Sigmoid colon (tissue), 7 donors: ENCODE results near the gene ACP7. TPM values are rescaled to one million over a fixed set of nuclear protein-coding genes. Genes with fewer than 3 reads are reported as not detected.

ENCODE experiments used
- DNase-seq: peaks from one replicate; pipeline ENCODE4 v3.0.0-alpha.2; 2019
- H3K27ac ChIP-seq, 4 donors: fragments of 200-600 bp; sonication (generic); one replicate each; pipeline ENCODE4 v1.5.1; 2016 to 2019; ENCODE audit warnings: mild to moderate bottlenecking in 1 of 4
- H3K27me3 ChIP-seq, 3 donors: fragments of 200-600 bp; sonication (generic); one replicate each; pipeline ENCODE4 v1.5.1; 2019; ENCODE audit warnings: mild to moderate bottlenecking in 1 of 3
- H3K36me3 ChIP-seq, 4 donors: fragments of 200-600 bp; sonication (generic); one replicate each; pipeline ENCODE4 v1.5.1; 2016 to 2019
- H3K4me1 ChIP-seq, 4 donors: fragments of 200-600 bp; sonication (generic); one replicate each; pipeline ENCODE4 v1.5.1; 2017 to 2019
- H3K4me3 ChIP-seq, 4 donors: fragments of 200-600 bp; sonication (generic); one replicate each; pipeline ENCODE4 v1.5.1; 2017 to 2019; ENCODE audit warnings: mild to moderate bottlenecking in 2 of 4, moderate library complexity in 1 of 4
- H3K9me3 ChIP-seq, 4 donors: fragments of 200-600 bp in 3 of 4; sonication (generic) in 3 of 4; one replicate each; pipeline versions ENCODE4 v1.5.1 to v1.6.1; 2013 to 2019
- EP300 ChIP-seq, 4 donors: sonication (generic); formaldehyde crosslinking; IDR thresholded peaks; one replicate each; pipeline ENCODE4 v1.6.1; 2017; ENCODE audit warnings: antibody characterized with exemption in 4 of 4
- POLR2A ChIP-seq, 2 donors: fragments of 450-650 bp; IDR thresholded peaks; one replicate each; pipeline ENCODE4 v1.6.1; 2016; ENCODE audit warnings: antibody characterized with exemption in 2 of 2, mild to moderate bottlenecking in 2 of 2, moderate library complexity in 2 of 2
- POLR2AphosphoS5 ChIP-seq, 4 donors: sonication (generic); formaldehyde crosslinking; IDR thresholded peaks; one replicate each; pipeline ENCODE4 v1.6.1; 2017; ENCODE audit warnings: antibody characterized with exemption in 4 of 4
- WGBS, 2 donors: extraction: QIAGEN DNeasy Blood & Tissue Kit; methylation state at CpG; one replicate each; pipeline ENCODE4 v1.1.7; 2013; 5-methylcytosine and 5-hydroxymethylcytosine counted together
- intact Hi-C: fragments of 100-400 bp; cut with DNase I; formaldehyde crosslinking; loops from one replicate; pipeline ENCODE4 v1.15.1; 2023
- polyA plus RNA-seq, 3 donors: library from polyadenylated mRNA; stranded (reverse); fragments of 200-250 nt; gene quantifications; one replicate each; pipeline ENCODE4 v1.2.3, GENCODE V29; 2013
- total RNA-seq, 4 donors: library from RNA; depleted of rRNA; stranded (reverse); fragments of >200 nt; gene quantifications; one replicate each; pipeline ENCODE4 v1.1.0, GENCODE V29; 2016
- TF ChIP-seq, protein P1 (sequence below), 4 experiments: fragments of 450-650 bp in 3 of 4; fragments of 200-600 bp in 1 of 4; IDR thresholded peaks; one replicate each; pipeline ENCODE4 v1.5.1; 2016 to 2019; ENCODE audit warnings: antibody characterized with exemption in 4 of 4, mild to moderate bottlenecking in 3 of 4, moderate library complexity in 2 of 4
- donor health status: healthy with polysubstance abuse.
- donor health status: Bipolar disorder and iron deficiency.
- donor health status: healthy.

Gene ACP7
- total and polyA plus RNA-seq, 7 donors = not detected

DNA sequence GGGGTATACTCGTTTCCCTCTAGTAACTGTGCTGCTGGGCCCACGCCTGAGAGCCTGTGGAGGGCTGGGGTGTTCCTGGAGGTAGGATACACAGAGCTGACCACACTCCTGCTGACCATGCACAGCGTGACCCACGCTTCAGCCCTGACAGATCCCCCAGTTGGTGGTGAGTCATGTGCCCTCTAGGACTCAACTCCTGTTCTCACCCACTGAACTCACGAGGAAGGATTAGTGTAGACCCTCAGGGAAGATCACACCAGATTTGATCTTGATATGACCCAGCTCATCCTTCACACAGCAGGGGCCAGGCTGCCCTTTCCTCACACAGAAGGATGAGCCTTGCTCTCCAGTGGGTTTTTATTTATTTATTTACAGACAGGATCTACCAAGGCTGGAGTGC is 13.3 kb upstream of the ACP7 start:
- Histone ChIP-seq H3K27me3 (peaks cover 0 to 12% (median 0%) of the 10 kb centered on the region in 3 donors), H3K4me3 (no peak overlapping the region), H3K36me3 (no peaks in the 10 kb centered on the region), H3K9me3 (no peaks in the 10 kb centered on the region), H3K4me1 (no peaks in the 10 kb centered on the region), H3K27ac (no peak overlapping the region)
- WGBS, 2 donors = 85 to 90% methylated on average over 5 of the region's 5 CpGs
- intact Hi-C loops = no loop called here
- DNase-seq = no peak
- TF ChIP-seq POLR2AphosphoS5 (IDR thresholded peaks at IDR 0.05) = no peak
- TF ChIP-seq EP300 (IDR thresholded peaks at IDR 0.05) = no peak
- no peak for TF ChIP-seq POLR2A (IDR thresholded peaks at IDR 0.05)
- TF ChIP-seq, protein P1, sequence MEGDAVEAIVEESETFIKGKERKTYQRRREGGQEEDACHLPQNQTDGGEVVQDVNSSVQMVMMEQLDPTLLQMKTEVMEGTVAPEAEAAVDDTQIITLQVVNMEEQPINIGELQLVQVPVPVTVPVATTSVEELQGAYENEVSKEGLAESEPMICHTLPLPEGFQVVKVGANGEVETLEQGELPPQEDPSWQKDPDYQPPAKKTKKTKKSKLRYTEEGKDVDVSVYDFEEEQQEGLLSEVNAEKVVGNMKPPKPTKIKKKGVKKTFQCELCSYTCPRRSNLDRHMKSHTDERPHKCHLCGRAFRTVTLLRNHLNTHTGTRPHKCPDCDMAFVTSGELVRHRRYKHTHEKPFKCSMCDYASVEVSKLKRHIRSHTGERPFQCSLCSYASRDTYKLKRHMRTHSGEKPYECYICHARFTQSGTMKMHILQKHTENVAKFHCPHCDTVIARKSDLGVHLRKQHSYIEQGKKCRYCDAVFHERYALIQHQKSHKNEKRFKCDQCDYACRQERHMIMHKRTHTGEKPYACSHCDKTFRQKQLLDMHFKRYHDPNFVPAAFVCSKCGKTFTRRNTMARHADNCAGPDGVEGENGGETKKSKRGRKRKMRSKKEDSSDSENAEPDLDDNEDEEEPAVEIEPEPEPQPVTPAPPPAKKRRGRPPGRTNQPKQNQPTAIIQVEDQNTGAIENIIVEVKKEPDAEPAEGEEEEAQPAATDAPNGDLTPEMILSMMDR (IDR thresholded peaks at IDR 0.05) = no peak

DNA sequence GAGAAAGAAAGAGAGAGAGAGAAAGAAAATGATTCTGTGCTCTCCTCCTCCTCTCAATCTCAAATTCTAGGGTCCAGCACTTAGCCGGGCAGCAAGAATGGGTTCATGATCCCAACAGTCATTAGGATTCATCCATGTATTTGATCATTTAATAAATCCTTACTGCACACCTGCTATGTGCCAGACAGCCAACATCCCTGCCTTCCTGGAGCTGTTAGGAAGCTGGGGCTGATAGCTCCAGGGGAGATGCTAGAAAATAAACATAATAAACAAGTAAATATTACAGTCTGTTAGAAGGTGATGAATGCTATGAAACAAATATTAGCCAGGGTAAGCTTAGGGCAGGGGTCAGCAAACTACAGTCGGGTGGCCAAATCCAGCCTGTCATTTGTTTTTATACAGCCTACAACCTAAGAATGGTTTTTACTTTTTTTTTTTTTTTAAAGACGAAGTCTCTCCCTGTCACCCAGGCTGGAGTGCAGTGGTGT is 9.9 kb upstream of the ACP7 start:
- WGBS, 2 donors = 47 to 76% methylated on average over 3 of the region's 3 CpGs
- Histone ChIP-seq H3K4me3 (no peak overlapping the region), H3K27me3 (peaks cover 0 to 20% (median 7%) of the 10 kb centered on the region in 3 donors), H3K9me3 (no peaks in the 10 kb centered on the region), H3K27ac (no peak overlapping the region), H3K4me1 (no peaks in the 10 kb centered on the region), H3K36me3 (no peaks in the 10 kb centered on the region)
- DNase-seq = no peak
- no peak for TF ChIP-seq EP300 (IDR thresholded peaks at IDR 0.05)
- TF ChIP-seq, protein P1 (IDR thresholded peaks at IDR 0.05) = no peak
- no peak for TF ChIP-seq POLR2AphosphoS5 (IDR thresholded peaks at IDR 0.05)
- TF ChIP-seq POLR2A (IDR thresholded peaks at IDR 0.05) = no peak
- intact Hi-C loops = no loop called here

DNA sequence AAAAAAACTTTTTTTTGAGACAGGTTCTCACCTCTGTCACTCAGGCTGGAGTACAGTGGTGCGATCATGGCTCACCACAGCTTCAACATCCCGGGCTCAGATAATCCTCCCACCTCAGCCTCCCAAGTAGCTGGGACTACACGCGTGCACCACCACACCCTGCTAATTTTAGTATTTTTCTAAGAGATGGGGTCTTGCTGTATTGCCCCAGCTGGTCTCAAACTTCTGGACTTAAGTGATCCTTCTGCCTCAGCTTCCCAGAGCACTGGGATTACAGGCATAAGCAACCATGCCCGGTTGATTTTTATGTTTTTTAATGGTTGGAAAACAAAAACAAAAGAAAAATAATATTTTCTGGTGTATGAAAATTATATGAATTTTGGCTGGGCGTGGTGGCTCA is 9.2 kb upstream of the ACP7 start:
- 84 to 92% methylated on average over 6 of the region's 6 CpGs for WGBS, 2 donors
- peaks cover 0 to 15% (median 7%) of the 10 kb centered on the region in 3 donors for H3K27me3 ChIP-seq
- H3K27ac ChIP-seq = no peak overlapping the region
- H3K4me1 ChIP-seq = no peaks in the 10 kb centered on the region
- intact Hi-C loops = no loop called here
- DNase-seq = no peak
- H3K4me3 ChIP-seq = no peak overlapping the region
- TF ChIP-seq, protein P1 (IDR thresholded peaks at IDR 0.05) = no peak
- TF ChIP-seq POLR2A (IDR thresholded peaks at IDR 0.05) = no peak
- TF ChIP-seq EP300 (IDR thresholded peaks at IDR 0.05) = no peak
- no peak for TF ChIP-seq POLR2AphosphoS5 (IDR thresholded peaks at IDR 0.05)
- H3K36me3 ChIP-seq = no peaks in the 10 kb centered on the region
- H3K9me3 ChIP-seq = no peaks in the 10 kb centered on the region

DNA sequence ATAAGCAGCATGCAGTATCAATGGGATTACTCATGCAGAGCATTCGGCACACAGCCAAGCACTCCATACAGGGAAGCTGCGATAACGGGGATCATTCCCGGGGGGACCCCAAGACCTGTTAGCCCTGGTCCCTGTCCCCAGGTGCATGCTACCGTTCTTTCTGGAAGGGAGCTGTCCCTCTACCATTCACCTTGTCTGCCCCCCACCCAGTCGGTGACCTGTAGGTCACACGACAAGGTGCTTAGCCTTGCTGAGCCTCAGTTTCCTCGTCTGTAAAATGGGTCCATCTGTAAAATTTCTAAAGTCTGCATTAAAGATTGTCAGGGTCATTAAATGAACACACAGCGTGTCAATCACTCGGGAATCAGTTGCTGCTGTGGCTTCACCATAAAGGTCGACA is 6.8 kb upstream of the ACP7 start:
- no peaks in the 10 kb centered on the region for H3K4me1 ChIP-seq
- intact Hi-C loops = no loop called here
- no peak overlapping the region for H3K27ac ChIP-seq
- no peaks in the 10 kb centered on the region for H3K36me3 ChIP-seq
- H3K9me3 ChIP-seq = no peaks in the 10 kb centered on the region
- 88 to 93% methylated on average over 11 of the region's 11 CpGs for WGBS, 2 donors
- TF ChIP-seq POLR2A (IDR thresholded peaks at IDR 0.05) (no peak), EP300 (IDR thresholded peaks at IDR 0.05) (no peak), POLR2AphosphoS5 (IDR thresholded peaks at IDR 0.05) (no peak)
- TF ChIP-seq, protein P1 (IDR thresholded peaks at IDR 0.05) = no peak
- H3K4me3 ChIP-seq = no peak overlapping the region
- H3K27me3 ChIP-seq = peaks cover 0 to 33% (median 22%) of the 10 kb centered on the region in 3 donors
- no peak for DNase-seq
